Activated CD4-positive, alpha-beta memory T cell treated with anti-CD3 and anti-CD28 coated beads, Interleukin-2, amount 10 ng/mL, durations not matched to agents 7 days and 5 days (primary cell): ENCODE measurements around the gene CELSR2. TPM values are rescaled to one million over a fixed set of nuclear protein-coding genes. Genes with fewer than 3 reads are reported as not detected.
"Not testable (repeated sequence)": the region's sequence is repeated elsewhere in the genome, so short reads cannot be mapped to it uniquely, and the experiment has no call there.

Experiments used
- CTCF ChIA-PET: fragments of 350-600 bp; sonication (Branson Sonifier 250); formaldehyde crosslinking; loops from one replicate; lab custom pipeline; 2021; ENCODE audit warnings: antibody characterized with exemption, inconsistent platforms; lab: Charles Lee
- POLR2A ChIA-PET: fragments of 350-600 bp; sonication (Branson Sonifier 250); formaldehyde crosslinking; loops from one replicate; lab custom pipeline; 2021; ENCODE audit warnings: antibody characterized with exemption; lab: Charles Lee
- DNase-seq: peaks from one replicate; pipeline ENCODE4 v3.0.0-alpha.2; 2020
- H3K27ac Mint-ChIP-seq: one replicate; pipeline ENCODE4 v1.8.0; 2021; ENCODE audit warnings: mild to moderate bottlenecking, mixed read lengths
- H3K27me3 Mint-ChIP-seq: one replicate; pipeline ENCODE4 v1.8.0; 2021; ENCODE audit warnings: mixed read lengths
- H3K36me3 Mint-ChIP-seq: one replicate; pipeline ENCODE4 v1.8.0; 2021; ENCODE audit warnings: low read depth, mixed read lengths
- H3K4me1 Mint-ChIP-seq: one replicate; pipeline ENCODE4 v1.8.0; 2021; ENCODE audit warnings: mixed read lengths
- H3K4me3 Mint-ChIP-seq: one replicate; pipeline ENCODE4 v1.8.0; 2021; ENCODE audit warnings: mild to moderate bottlenecking, mixed read lengths
- H3K9me3 Mint-ChIP-seq: one replicate; pipeline ENCODE4 v1.8.0; 2021; ENCODE audit warnings: mixed read lengths
- total RNA-seq, 2 experiments: library from RNA; stranded (reverse); gene quantifications; one replicate each; pipeline ENCODE4 v1.2.3, GENCODE V29; 2021

The CELSR2 gene
- total RNA-seq, 2 experiments from 2014 or later, result 2.0 to 2.2 TPM

DNA sequence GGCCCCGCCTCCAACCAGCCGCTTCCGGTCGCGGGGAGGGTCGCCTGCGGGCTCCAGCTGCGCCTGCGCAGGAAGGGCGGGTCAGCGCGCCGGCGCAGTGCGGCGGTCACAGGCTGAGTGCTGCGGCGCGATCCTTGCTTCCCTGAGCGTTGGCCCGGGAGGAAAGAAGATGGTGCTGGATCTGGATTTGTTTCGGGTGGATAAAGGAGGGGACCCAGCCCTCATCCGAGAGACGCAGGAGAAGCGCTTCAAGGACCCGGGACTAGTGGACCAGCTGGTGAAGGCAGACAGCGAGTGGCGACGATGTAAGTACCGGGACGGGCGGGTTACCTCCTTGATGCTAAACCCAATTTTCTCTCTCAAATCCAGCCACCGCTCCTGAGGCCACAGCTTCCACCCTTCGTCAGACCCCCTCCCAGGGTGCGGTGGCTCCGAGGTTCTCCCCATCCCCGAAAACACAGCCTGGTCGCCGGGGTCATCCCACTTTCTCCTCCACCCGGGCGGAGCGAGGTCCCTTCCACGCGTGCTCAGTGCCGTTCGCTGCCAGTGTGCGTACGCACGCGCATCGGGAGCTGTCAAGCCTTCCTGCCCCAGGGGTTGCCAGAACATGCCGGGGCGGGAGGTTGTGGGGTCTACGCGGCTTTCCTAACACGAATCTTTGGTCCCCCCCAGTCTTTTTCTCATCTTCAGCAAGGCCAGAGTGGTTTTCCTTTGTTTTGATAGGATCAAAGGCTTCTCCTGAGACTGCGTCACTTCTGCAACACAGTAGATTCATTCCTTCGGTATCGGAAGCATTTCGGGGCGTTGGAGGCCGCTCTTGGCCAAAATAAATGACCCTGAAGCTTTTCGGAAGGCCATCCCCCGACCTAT, 35.3 kb upstream of the CELSR2 start, which contains the start of gene SARS1:
TSS of gene SARS1 (plus strand) at position 95 of the 870 bp plus-strand sequence. CDS start at position 170, 75 bp downstream.
- peak within 1 kb of the TSS; percentile 98 for H3K4me3 Mint-ChIP-seq
- peak within 1 kb of the TSS; percentile 87 for H3K27ac Mint-ChIP-seq
- DNase-seq, result peak; percentile 90
- H3K9me3 Mint-ChIP-seq, result peaks cover 3% of the 10 kb centered on the region
- H3K27me3 Mint-ChIP-seq, result peaks cover 7% of the 10 kb centered on the region
- ChIA-PET POLR2A (interaction anchor here (0.7 to 4.2 kb wide), 27 partner anchors 10 to 1661 kb away, joined by 3 to 28 read pairs (median 4); partner anchors contain the start of genes AMPD2, ATXN7L2, GNAI3 and GNAT2), CTCF (interaction anchor here (0.9 to 2.1 kb wide), 17 partner anchors 8 to 771 kb away, joined by 3 to 9 read pairs (median 4); partner anchors contain the start of genes AHCYL1 and PSRC1)
- H3K36me3 Mint-ChIP-seq, result peaks cover 41% of the 10 kb centered on the region
- peaks cover 36% of the 10 kb centered on the region for H3K4me1 Mint-ChIP-seq

DNA sequence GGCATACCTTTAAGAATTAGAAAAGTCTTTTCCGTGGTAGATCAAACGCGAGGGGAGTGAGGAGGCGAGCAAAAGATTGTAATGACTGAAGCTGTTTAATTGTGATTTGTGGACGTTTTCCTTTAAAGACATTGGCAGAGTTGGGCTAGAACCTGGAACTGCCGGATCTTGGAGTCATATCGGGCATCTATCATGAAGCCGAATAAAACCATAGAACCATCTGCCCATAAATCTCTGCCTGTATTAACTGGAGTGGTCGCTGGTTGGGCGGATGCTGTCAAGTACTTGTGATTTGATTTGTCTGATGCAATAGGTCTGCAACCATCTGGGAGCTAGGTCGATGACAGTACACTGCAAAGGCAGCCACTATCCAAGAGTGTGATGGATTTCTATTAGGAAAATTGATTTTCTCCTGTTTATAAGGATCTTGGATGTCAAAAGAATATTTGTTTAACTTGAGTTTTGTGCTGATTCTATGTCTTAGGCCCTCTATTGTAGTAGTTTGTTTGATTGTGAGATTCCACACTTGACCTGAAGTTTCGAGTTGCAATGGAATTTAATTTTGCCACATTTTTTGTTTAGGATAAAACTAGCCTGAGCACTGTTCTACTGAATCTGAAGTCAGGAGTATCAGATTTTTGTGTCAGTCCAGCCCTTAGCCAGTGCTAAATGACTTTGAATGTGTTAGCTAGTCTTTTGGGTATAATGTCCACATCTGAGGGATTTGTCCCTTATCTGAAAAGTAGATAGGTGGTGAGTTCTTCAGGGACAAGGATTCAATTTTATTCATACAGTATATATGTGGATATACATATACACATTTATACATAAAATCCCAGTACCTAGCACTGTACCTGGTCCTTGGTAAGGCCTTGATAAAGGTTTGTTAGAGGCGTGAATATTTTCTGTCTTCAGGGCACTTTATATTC, 34.4 kb upstream of the CELSR2 start:
- H3K27ac Mint-ChIP-seq, result peak overlapping the region; percentile 87
- peaks cover 47% of the 10 kb centered on the region for H3K36me3 Mint-ChIP-seq
- peaks cover 3% of the 10 kb centered on the region for H3K9me3 Mint-ChIP-seq
- H3K4me1 Mint-ChIP-seq, result peaks cover 36% of the 10 kb centered on the region
- ChIA-PET POLR2A (interaction anchor here (0.8 to 4.2 kb wide), 19 partner anchors 9 to 334 kb away, joined by 3 to 28 read pairs (median 5); partner anchors contain the start of genes GNAI3, PSMA5, PSRC1 and SORT1), CTCF (interaction anchor here (0.8 to 2.1 kb wide), 10 partner anchors 14 to 425 kb away, joined by 3 to 8 read pairs (median 4); partner anchors contain the start of gene PSRC1)
- peak overlapping the region; percentile 98 for H3K4me3 Mint-ChIP-seq
- H3K27me3 Mint-ChIP-seq, result peaks cover 2% of the 10 kb centered on the region
- peak; percentile 63 for DNase-seq

DNA sequence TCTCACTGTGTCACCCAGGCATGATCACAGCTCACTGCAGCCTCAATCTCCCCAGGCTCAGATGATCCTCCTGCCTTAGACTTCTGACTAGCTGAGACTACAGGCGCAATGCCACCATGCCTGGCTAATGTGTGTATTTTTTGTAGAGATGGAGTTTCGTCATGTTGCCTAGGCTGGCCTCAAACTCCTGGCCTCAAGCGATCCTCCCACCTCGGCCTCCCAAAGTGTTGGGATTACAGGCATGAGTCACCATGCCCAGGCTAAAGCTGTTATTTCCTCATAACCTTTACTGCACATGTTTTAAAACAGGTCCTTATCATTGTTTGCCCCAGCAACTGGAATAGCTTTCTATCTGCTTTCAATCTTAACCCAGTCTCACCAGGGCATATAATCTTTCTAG, 32.7 kb upstream of the CELSR2 start:
- Mint-ChIP-seq H3K27ac (peak overlapping the region; percentile 87), H3K4me1 (peaks cover 43% of the 10 kb centered on the region), H3K4me3 (no peak overlapping the region), H3K36me3 (peaks cover 57% of the 10 kb centered on the region), H3K9me3 (peaks cover 3% of the 10 kb centered on the region), H3K27me3 (no peaks in the 10 kb centered on the region)
- ChIA-PET POLR2A (interaction anchor here (4.2 kb wide), 1 partner anchor 8 kb away, joined by 28 read pairs; no protein-coding TSS in a partner anchor), CTCF (interaction anchor here (0.6 to 1.2 kb wide), 3 partner anchors 98 to 1279 kb away, joined by 3 to 5 read pairs (median 3); no protein-coding TSS in a partner anchor)
- no peak for DNase-seq

DNA sequence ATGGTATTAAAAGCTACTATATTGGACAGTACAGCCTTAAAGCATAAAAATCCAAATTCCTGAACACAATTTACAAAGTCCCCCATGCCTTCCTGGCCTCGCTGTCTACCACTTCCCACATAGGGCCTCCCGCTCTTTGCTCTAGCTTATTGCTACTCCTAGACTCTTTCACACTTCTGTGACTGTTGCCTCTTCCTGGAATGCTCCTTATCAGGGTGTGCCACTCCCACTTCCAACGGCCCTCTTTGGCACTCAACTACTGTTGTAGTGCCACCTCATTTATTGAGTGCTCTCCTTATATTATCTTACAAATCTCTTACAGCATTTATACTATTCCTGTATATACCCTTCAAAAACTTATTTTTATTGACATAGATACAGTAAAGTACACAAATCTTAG, 30.8 kb upstream of the CELSR2 start:
- peaks cover 3% of the 10 kb centered on the region for H3K9me3 Mint-ChIP-seq
- POLR2A ChIA-PET, result no interaction called here
- H3K36me3 Mint-ChIP-seq, result peaks cover 69% of the 10 kb centered on the region
- H3K4me1 Mint-ChIP-seq, result peaks cover 46% of the 10 kb centered on the region
- DNase-seq, result no peak
- H3K4me3 Mint-ChIP-seq, result no peak overlapping the region
- peak overlapping the region; percentile 5 for H3K27ac Mint-ChIP-seq
- no peaks in the 10 kb centered on the region for H3K27me3 Mint-ChIP-seq
- CTCF ChIA-PET, result no interaction called here

DNA sequence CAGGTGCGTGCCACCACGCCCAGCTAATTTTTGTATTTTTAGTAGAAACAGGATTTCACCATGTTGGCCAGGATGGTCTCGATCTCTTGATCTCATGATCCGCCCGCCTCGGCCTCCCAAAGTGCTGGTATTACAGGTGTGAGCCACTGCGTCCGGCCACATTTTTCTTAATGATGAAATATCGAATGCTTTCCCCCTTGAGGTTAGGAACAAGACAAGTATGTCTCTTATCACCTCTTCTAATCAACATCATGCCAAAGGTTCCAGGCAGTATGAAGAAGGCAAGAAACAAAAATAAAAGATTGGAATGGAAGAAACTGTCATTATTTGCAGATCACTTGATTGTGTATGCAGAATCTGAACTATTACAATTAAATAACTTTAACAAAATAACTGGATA, 28.1 kb upstream of the CELSR2 start:
- H3K4me3 Mint-ChIP-seq, H3K9me3 Mint-ChIP-seq, H3K27ac Mint-ChIP-seq, POLR2A ChIA-PET, H3K27me3 Mint-ChIP-seq, CTCF ChIA-PET, DNase-seq: not testable (repeated sequence)
- peaks cover 71% of the 10 kb centered on the region for H3K36me3 Mint-ChIP-seq
- peaks cover 37% of the 10 kb centered on the region for H3K4me1 Mint-ChIP-seq

DNA sequence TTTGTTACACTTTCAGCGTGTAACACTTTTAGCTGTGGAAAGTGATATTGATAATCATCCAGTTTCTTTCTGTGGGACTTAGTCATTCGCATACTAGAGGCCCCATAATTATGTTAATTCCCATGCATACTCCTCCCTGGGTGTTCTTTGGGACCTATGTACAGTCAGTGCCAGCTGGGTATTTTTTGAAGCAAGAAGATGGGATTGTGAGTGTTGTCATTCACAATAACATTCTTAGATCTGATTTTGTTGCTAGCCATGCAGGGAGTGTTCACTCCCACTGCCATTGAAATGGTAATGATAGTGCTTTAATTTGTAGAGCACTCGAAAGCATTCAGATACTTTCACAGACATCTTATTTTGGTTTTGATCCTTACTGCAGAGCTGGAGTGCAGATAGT, 24.0 kb upstream of the CELSR2 start:
- POLR2A ChIA-PET, result interaction anchor here (4.9 kb wide), 1 partner anchor 11 kb away, joined by 28 read pairs; the partner anchor contains the start of gene SARS1
- DNase-seq, result no peak
- Mint-ChIP-seq H3K4me1 (peaks cover 17% of the 10 kb centered on the region), H3K27ac (no peak overlapping the region), H3K36me3 (peaks cover 69% of the 10 kb centered on the region), H3K4me3 (no peak overlapping the region), H3K9me3 (no peaks in the 10 kb centered on the region), H3K27me3 (no peaks in the 10 kb centered on the region)
- CTCF ChIA-PET, result interaction anchor here (1.7 kb wide), 1 partner anchor 39 kb away, joined by 5 read pairs; no protein-coding TSS in a partner anchor

DNA sequence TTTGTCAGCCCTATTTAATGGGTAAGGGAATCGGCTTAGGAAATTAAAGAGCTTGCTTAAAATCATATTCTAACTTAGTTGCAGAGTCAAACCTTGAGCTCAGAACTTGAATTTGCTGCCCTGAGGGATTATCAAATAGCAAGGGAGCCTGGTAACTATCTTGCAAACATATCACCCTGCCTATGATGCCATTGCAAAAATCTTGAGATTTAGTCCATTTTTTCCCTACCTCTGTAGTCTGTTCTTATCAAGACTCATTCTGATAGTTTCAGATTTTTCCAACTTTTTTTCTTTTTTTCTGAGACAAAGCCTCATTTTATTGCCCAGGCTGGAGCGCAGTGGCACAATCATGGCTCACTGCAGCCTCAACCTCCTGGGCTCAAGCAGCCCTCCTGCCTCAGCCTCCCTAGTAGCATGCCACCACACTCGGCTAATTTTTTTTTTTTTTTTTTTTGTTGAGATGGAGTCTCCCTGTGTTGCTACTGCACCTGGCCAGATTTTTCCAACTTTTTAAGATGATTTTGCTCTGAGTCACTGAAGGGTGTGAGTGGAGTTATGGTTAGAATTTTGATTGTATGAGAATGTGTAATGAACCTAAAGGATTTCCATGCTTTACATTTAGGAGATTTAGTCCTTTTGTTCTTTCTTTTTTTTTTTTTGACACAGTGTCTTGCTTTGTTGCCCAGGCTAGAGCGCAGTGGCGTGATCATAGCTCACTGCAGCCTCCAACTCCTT, 23.5 kb upstream of the CELSR2 start:
- CTCF ChIA-PET, result no interaction called here
- DNase-seq, result no peak
- Mint-ChIP-seq H3K27ac (no peak overlapping the region), H3K36me3 (peaks cover 70% of the 10 kb centered on the region), H3K27me3 (no peaks in the 10 kb centered on the region), H3K4me3 (no peak overlapping the region), H3K9me3 (no peaks in the 10 kb centered on the region), H3K4me1 (peaks cover 15% of the 10 kb centered on the region)
- POLR2A ChIA-PET, result interaction anchor here (4.9 kb wide), 1 partner anchor 11 kb away, joined by 28 read pairs; the partner anchor contains the start of gene SARS1

DNA sequence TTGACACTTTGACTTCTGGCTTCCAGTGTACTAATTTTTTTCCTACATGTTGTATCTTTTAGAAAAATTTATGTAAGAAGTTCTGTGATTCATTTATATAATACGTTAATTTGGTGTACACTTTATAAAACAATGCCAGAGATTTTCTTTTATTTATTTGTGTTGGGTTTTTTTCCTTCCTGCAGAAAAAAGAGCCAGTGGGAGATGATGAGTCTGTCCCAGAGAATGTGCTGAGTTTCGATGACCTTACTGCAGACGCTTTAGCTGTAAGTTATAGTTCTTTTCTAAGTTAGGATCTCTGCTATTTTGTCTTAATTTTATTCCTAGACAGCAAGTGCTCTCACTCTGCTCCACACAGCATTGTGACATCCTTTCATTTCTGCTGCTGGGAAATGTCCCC, 21.2 kb upstream of the CELSR2 start:
- ChIA-PET POLR2A (no interaction called here), CTCF (no interaction called here)
- no peak for DNase-seq
- H3K4me1 Mint-ChIP-seq, result peaks cover 8% of the 10 kb centered on the region
- H3K9me3 Mint-ChIP-seq, result no peaks in the 10 kb centered on the region
- H3K27me3 Mint-ChIP-seq, result no peaks in the 10 kb centered on the region
- H3K36me3 Mint-ChIP-seq, result peaks cover 73% of the 10 kb centered on the region
- no peak overlapping the region for H3K27ac Mint-ChIP-seq
- H3K4me3 Mint-ChIP-seq, result no peak overlapping the region

DNA sequence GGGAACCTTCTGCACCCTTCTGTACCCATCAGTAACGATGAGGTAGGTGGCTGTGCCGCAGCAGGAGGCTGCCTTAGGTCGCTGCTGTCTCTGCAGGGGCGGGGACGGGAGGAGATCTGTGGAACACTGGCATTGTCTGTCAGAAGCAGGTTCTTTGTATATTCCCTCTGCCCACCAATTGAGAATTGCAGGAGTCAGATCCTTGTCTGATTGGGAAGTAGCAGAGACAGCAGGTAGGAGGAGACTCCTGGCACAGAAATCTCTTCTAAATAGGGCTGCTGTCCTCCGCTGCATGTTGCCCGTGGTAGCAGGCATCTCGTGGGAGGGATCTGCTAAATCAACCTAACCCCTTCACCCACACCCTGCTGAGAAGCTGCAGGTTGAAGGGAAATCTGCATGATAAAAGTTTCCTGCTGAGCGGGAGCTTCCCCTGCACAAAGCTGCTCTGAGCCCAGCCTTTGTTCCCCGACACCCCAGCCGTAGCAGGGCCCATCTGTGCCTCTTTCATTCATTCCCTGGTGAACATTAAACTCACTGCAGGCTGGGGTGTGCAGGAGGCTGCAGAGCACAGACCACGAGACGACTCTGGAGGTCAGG, 19.7 kb upstream of the CELSR2 start:
- no peak overlapping the region for H3K27ac Mint-ChIP-seq
- ChIA-PET POLR2A (no interaction called here), CTCF (no interaction called here)
- H3K27me3 Mint-ChIP-seq, result no peaks in the 10 kb centered on the region
- peaks cover 64% of the 10 kb centered on the region for H3K36me3 Mint-ChIP-seq
- peaks cover 10% of the 10 kb centered on the region for H3K4me1 Mint-ChIP-seq
- no peak overlapping the region for H3K4me3 Mint-ChIP-seq
- no peaks in the 10 kb centered on the region for H3K9me3 Mint-ChIP-seq
- no peak for DNase-seq

DNA sequence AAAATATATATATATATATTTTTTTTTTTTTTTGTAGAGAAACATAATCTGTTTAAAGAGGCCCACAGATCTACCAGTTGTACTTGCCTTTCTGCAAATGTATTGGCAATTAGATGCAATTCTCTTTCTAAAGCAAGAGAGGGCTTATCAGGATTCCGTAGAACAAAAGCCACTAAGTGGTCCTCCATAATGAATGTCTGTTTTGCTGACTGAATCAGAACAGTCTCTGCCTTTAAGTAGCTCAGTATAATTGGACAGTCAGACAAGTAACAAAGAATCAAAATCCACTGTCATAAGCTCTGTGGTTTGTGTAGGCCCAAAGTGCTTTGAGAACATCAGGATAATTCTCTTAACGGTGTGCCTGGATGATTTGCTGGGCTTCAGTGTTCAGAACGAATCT, 18.3 kb upstream of the CELSR2 start:
- Mint-ChIP-seq H3K36me3 (peaks cover 67% of the 10 kb centered on the region), H3K9me3 (no peaks in the 10 kb centered on the region), H3K4me1 (peaks cover 11% of the 10 kb centered on the region), H3K4me3 (no peak overlapping the region), H3K27me3 (no peaks in the 10 kb centered on the region), H3K27ac (no peak overlapping the region)
- no peak for DNase-seq
- ChIA-PET CTCF (interaction anchor here (0.9 to 1.1 kb wide), 3 partner anchors 8 to 33 kb away, joined by 3 read pairs; no protein-coding TSS in a partner anchor), POLR2A (interaction anchor here (0.8 to 1.8 kb wide), 3 partner anchors 11 to 17 kb away, joined by 3 to 8 read pairs (median 3); partner anchors contain the start of gene SARS1)

DNA sequence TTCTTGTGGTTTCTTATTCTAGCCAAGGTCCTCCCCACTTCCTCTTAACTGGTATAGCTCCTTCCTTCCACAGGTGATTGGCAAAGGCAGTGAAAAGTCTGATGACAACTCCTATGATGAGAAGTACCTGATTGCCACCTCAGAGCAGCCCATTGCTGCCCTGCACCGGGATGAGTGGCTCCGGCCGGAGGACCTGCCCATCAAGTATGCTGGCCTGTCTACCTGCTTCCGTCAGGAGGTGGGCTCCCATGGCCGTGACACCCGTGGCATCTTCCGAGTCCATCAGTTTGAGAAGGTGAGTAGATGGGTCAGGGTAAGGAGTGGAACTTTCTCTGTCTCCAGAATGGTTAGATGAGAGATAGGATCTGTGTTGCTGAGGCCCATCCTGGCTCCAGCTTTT, 14.2 kb upstream of the CELSR2 start:
- ChIA-PET CTCF (no interaction called here), POLR2A (no interaction called here)
- Mint-ChIP-seq H3K4me1 (peaks cover 11% of the 10 kb centered on the region), H3K36me3 (peaks cover 60% of the 10 kb centered on the region), H3K27ac (no peak overlapping the region), H3K9me3 (no peaks in the 10 kb centered on the region), H3K4me3 (no peak overlapping the region), H3K27me3 (no peaks in the 10 kb centered on the region)
- no peak for DNase-seq
